Mammary epithelial cell (primary cell): Measurements from ENCODE around the gene DTD1.

Experiments used
- EZH2 ChIP-seq: IDR thresholded peaks from 2 replicates; pipeline ENCODE4 v1.6.1; 2012; ENCODE audit warnings: low read length, inconsistent platforms, borderline replicate concordance
- TF ChIP-seq, protein P1 (sequence below), 2 donors: IDR thresholded peaks in 1 of 2; conservative IDR thresholded peaks in 1 of 2; 2 replicates each; pipeline ENCODE4 v1.5.1; 2011 to 2012; ENCODE audit warnings: inconsistent platforms in 2 of 2, low read length in 2 of 2, mild to moderate bottlenecking in 2 of 2, control low read depth in 1 of 2, low read depth in 1 of 2; ENCODE audit not compliant: insufficient read depth in 1 of 2; ENCODE audit errors: extremely low read depth in 1 of 2

DNA sequence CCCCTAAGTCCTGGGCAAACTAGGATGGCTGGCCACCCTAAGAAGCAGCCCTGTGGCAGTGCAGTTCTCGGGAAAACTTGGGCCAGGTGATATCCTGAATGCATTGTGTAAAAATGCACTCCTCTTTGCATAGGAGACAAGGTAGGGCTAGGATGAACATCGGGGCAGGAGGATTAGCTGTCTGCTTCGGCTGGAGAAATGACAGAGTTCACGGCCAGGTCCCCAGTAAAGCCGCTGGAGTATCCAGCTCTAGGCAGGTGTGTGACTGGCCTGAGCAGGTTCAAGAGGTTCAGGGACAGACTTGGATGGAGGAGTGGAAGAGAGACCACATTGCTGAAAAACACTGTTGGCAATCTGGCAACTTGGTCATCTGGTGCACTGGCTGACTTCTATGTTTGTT lies 26.4 kb downstream of the DTD1 start:
- TF ChIP-seq, protein P1, sequence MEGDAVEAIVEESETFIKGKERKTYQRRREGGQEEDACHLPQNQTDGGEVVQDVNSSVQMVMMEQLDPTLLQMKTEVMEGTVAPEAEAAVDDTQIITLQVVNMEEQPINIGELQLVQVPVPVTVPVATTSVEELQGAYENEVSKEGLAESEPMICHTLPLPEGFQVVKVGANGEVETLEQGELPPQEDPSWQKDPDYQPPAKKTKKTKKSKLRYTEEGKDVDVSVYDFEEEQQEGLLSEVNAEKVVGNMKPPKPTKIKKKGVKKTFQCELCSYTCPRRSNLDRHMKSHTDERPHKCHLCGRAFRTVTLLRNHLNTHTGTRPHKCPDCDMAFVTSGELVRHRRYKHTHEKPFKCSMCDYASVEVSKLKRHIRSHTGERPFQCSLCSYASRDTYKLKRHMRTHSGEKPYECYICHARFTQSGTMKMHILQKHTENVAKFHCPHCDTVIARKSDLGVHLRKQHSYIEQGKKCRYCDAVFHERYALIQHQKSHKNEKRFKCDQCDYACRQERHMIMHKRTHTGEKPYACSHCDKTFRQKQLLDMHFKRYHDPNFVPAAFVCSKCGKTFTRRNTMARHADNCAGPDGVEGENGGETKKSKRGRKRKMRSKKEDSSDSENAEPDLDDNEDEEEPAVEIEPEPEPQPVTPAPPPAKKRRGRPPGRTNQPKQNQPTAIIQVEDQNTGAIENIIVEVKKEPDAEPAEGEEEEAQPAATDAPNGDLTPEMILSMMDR (conservative IDR thresholded peaks at IDR 0.05 in 1 of 2, IDR thresholded peaks at IDR 0.05 in 1 of 2; ENCODE audit: extremely low read depth in 1 of 2, insufficient read depth in 1 of 2, low read depth in 1 of 2, low read length in 2 of 2), result no peak
- no peak for TF ChIP-seq EZH2
